Neural cell (in vitro differentiated cells): ENCODE measurements around the gene SIK3. TPM values are rescaled to one million over a fixed set of nuclear protein-coding genes. Genes with fewer than 3 reads are reported as not detected.

Experiments
- H2AFZ ChIP-seq: fragments of 200-600, 300-800 bp; sonication (generic), shearing (Covaris generic); 2 replicates; pipeline ENCODE4 v1.6.0; 2014; ENCODE audit warnings: low read depth, mild to moderate bottlenecking, antibody characterized with exemption, low read length, moderate library complexity
- H3F3A ChIP-seq: fragments of 200-600 bp; shearing (Covaris generic); 2 replicates; pipeline ENCODE4 v1.6.1; 2016; ENCODE audit warnings: mild to moderate bottlenecking, moderate library complexity, mixed read lengths, antibody characterized with exemption, low read length; ENCODE audit not compliant: insufficient read depth, poor library complexity, severe bottlenecking
- H3K27ac ChIP-seq: fragments of 200-600, 300-800 bp; sonication (generic), shearing (Covaris generic); 2 replicates; pipeline ENCODE4 v1.5.1; 2014; ENCODE audit warnings: mild to moderate bottlenecking, low read length, moderate library complexity
- H3K27me3 ChIP-seq: fragments of 300-800, 200-600 bp; sonication (generic), shearing (Covaris generic); 2 replicates; pipeline ENCODE4 v1.6.0; 2014; ENCODE audit warnings: mild to moderate bottlenecking, low read depth, low read length, moderate library complexity; ENCODE audit not compliant: insufficient read depth
- H3K36me3 ChIP-seq: fragments of 300-800, 200-600 bp; sonication (generic), shearing (Covaris generic); 2 replicates; pipeline ENCODE4 v1.5.1; 2014; ENCODE audit warnings: mild to moderate bottlenecking, antibody characterized with exemption, low read length, moderate library complexity; ENCODE audit not compliant: insufficient read depth
- H3K4me2 ChIP-seq: fragments of 300-800, 200-600 bp; sonication (generic), shearing (Covaris generic); 2 replicates; pipeline ENCODE4 v1.6.0; 2014; ENCODE audit warnings: mild to moderate bottlenecking, low read length
- H3K4me3 ChIP-seq: fragments of 300-800, 200-600 bp; sonication (generic), shearing (Covaris generic); 2 replicates; pipeline ENCODE4 v1.5.1; 2014; ENCODE audit warnings: mild to moderate bottlenecking, low read length, moderate library complexity
- H3K79me2 ChIP-seq: fragments of 200-600 bp; shearing (Covaris generic); replicated peaks from 2 replicates; pipeline ENCODE4 v1.6.0; 2014; ENCODE audit warnings: mild to moderate bottlenecking, low read length, moderate library complexity; ENCODE audit not compliant: insufficient read depth
- H3K9ac ChIP-seq: fragments of 300-800, 200-600 bp; sonication (generic), shearing (Covaris generic); 2 replicates; pipeline ENCODE4 v1.6.1; 2016; ENCODE audit warnings: mild to moderate bottlenecking, low read length, mixed read lengths
- H3K9me2 ChIP-seq: fragments of 200-600 bp; shearing (Covaris generic); 2 replicates; pipeline ENCODE4 v1.6.1; 2016; ENCODE audit warnings: mild to moderate bottlenecking, low read length, mixed read lengths; ENCODE audit not compliant: insufficient read depth
- H3K9me3 ChIP-seq: fragments of 200-600, 300-800 bp; sonication (generic), shearing (Covaris generic); 2 replicates; pipeline ENCODE4 v1.6.1; 2016; ENCODE audit warnings: mild to moderate bottlenecking, mixed run types, low read length, moderate library complexity, mixed read lengths
- H4K20me1 ChIP-seq: fragments of 200-600 bp; shearing (Covaris generic); 2 replicates; pipeline ENCODE4 v1.6.1; 2016; ENCODE audit warnings: mild to moderate bottlenecking, mixed run types; ENCODE audit not compliant: insufficient read depth
- EP300 ChIP-seq: fragments of 450-650 bp; conservative IDR thresholded peaks from 2 replicates; pipeline ENCODE4 v1.6.1; 2014; ENCODE audit warnings: antibody characterized with exemption, mild to moderate bottlenecking, moderate library complexity; ENCODE audit not compliant: poor library complexity, severe bottlenecking
- EZH2 ChIP-seq: fragments of 200-600, 300-800 bp; shearing (Covaris generic), sonication (generic); IDR thresholded peaks from 2 replicates; pipeline ENCODE4 v1.6.1; 2014; ENCODE audit warnings: antibody characterized with exemption, low read length, borderline replicate concordance, mild to moderate bottlenecking; ENCODE audit not compliant: insufficient read depth, poor library complexity, severe bottlenecking
- MXI1 ChIP-seq: fragments of 450-650 bp; conservative IDR thresholded peaks from 2 replicates; pipeline ENCODE4 v1.6.1; 2014; ENCODE audit warnings: antibody characterized with exemption, mild to moderate bottlenecking; ENCODE audit not compliant: poor library complexity, severe bottlenecking
- POLR2AphosphoS5 ChIP-seq: IDR thresholded peaks from 2 replicates; pipeline ENCODE4 v1.6.1; 2012
- RAD21 ChIP-seq: fragments of 450-650 bp; conservative IDR thresholded peaks from 2 replicates; pipeline ENCODE4 v1.6.1; 2014; ENCODE audit warnings: antibody characterized with exemption, mild to moderate bottlenecking, moderate library complexity
- SMC3 ChIP-seq: fragments of 450-650 bp; conservative IDR thresholded peaks from 2 replicates; pipeline ENCODE4 v1.6.1; 2014; ENCODE audit warnings: antibody characterized with exemption, mild to moderate bottlenecking, moderate library complexity; ENCODE audit not compliant: poor library complexity
- TAF1 ChIP-seq: IDR thresholded peaks from 2 replicates; pipeline ENCODE4 v1.6.1; 2012; ENCODE audit warnings: low read depth
- polyA plus RNA-seq: library from polyadenylated mRNA; depleted of rRNA; stranded (reverse); fragments of >200 nt; gene quantifications from 2 replicates; pipeline ENCODE4 v1.2.3, GENCODE V29; 2014
- TF ChIP-seq, protein P1 (sequence below): fragments of 450-650 bp; IDR thresholded peaks from 2 replicates; pipeline ENCODE4 v1.5.1; 2014; ENCODE audit warnings: antibody characterized with exemption, mild to moderate bottlenecking, moderate library complexity; ENCODE audit not compliant: poor library complexity, severe bottlenecking
- TF ChIP-seq, protein P2 (sequence below): IDR thresholded peaks from 2 replicates; pipeline ENCODE4 v1.6.1; 2012; ENCODE audit warnings: borderline replicate concordance

SIK3 gene
- polyA plus RNA-seq, 1 donor from 2014 or later: 11.2 TPM

DNA sequence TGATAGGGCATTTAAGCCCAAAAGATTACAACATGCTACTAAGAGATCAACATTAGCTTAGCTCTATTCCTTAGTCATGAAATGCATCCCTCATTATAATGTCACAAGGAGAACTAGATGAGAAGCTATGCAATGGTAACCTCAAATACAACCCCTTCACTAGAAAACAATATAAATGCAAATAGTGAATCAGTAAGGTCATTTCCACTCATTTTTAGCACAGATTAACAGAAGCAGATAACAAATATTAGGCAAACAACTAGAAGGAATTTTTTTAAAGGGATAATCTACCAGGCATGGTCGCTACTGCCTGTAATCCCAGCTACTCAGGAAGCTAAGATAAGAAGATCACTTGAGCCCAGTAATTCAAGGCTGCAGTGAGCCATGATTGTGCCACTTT lies 28.2 kb downstream of the SIK3 start:
- Histone ChIP-seq H3K9ac (no peak overlapping the region), H3F3A (no peaks in the 10 kb centered on the region), H3K4me2 (no peak overlapping the region), H3K27ac (no peak overlapping the region), H4K20me1 (no peaks in the 10 kb centered on the region), H2AFZ (no peak overlapping the region), H3K27me3 (no peaks in the 10 kb centered on the region), H3K9me3 (no peaks in the 10 kb centered on the region), H3K79me2 (peaks cover 21% of the 10 kb centered on the region), H3K9me2 (no peaks in the 10 kb centered on the region), H3K4me3 (no peak overlapping the region), H3K36me3 (no peaks in the 10 kb centered on the region)
- TF ChIP-seq EP300: no peak
- TF ChIP-seq, protein P1, sequence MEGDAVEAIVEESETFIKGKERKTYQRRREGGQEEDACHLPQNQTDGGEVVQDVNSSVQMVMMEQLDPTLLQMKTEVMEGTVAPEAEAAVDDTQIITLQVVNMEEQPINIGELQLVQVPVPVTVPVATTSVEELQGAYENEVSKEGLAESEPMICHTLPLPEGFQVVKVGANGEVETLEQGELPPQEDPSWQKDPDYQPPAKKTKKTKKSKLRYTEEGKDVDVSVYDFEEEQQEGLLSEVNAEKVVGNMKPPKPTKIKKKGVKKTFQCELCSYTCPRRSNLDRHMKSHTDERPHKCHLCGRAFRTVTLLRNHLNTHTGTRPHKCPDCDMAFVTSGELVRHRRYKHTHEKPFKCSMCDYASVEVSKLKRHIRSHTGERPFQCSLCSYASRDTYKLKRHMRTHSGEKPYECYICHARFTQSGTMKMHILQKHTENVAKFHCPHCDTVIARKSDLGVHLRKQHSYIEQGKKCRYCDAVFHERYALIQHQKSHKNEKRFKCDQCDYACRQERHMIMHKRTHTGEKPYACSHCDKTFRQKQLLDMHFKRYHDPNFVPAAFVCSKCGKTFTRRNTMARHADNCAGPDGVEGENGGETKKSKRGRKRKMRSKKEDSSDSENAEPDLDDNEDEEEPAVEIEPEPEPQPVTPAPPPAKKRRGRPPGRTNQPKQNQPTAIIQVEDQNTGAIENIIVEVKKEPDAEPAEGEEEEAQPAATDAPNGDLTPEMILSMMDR: no peak
- TF ChIP-seq POLR2AphosphoS5: no peak
- TF ChIP-seq RAD21: no peak
- TF ChIP-seq SMC3: no peak

DNA sequence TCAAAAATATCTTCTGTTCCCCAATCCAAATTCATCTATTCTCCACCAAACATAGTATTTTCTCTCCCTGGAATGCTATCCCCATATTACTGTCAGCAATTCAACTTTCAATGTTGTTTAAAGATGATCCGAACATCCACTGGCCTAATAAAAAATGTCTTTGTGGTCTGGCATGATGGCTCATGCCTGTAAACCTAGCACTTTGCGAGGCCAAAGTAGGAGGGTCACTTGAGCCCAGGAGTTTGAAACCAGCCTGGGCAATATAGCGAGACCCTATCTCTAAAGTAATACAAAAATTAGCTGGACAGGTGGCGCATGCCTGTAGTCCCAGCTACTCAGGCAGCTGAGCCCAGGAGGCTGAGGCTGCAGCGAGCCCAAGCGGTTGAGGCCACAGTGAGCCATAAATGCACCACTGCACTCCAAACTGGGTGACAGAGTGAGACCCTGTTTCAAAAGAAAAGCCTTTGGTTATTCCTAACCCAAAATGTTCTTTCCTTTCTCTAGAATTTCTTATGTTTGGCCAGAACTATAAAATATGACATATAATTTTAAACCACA lies 29.8 kb downstream of the SIK3 start:
- Histone ChIP-seq H3K27ac (no peak overlapping the region), H3K27me3 (no peaks in the 10 kb centered on the region), H3F3A (no peaks in the 10 kb centered on the region), H3K4me3 (no peak overlapping the region), H3K9ac (no peak overlapping the region), H3K4me2 (no peak overlapping the region), H4K20me1 (no peaks in the 10 kb centered on the region), H3K36me3 (no peaks in the 10 kb centered on the region), H2AFZ (no peak overlapping the region), H3K9me2 (no peaks in the 10 kb centered on the region), H3K79me2 (peaks cover 17% of the 10 kb centered on the region), H3K9me3 (no peaks in the 10 kb centered on the region)
- TF ChIP-seq TAF1: no peak
- TF ChIP-seq POLR2AphosphoS5: no peak
- no peak for TF ChIP-seq EP300
- no peak for TF ChIP-seq SMC3
- no peak for TF ChIP-seq EZH2
- TF ChIP-seq MXI1: no peak
- TF ChIP-seq RAD21: no peak

DNA sequence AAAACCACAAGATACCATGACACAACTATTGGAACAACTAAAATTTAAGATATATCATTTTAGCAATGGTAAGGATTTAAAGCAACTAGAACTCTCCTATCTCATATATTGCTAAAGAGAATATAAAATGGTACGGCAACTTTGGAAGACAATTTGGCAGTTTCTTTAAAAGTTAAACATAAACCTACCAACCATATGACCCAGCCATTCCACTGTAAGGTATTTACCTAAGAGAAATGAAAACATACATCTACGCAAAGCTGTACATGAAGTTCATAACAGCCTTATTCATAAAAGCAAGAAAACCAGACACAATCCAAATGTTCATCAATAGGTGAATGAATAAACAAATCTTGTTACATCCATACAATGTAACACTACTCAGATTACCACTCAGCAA lies 31.3 kb downstream of the SIK3 start:
- Histone ChIP-seq H3K36me3 (no peaks in the 10 kb centered on the region), H3K4me2 (no peak overlapping the region), H3F3A (no peaks in the 10 kb centered on the region), H3K4me3 (no peak overlapping the region), H4K20me1 (no peaks in the 10 kb centered on the region), H3K9me2 (no peaks in the 10 kb centered on the region), H3K9me3 (no peaks in the 10 kb centered on the region), H2AFZ (no peak overlapping the region), H3K27me3 (no peaks in the 10 kb centered on the region), H3K27ac (no peak overlapping the region), H3K9ac (no peak overlapping the region), H3K79me2 (peaks cover 24% of the 10 kb centered on the region)
- no peak for TF ChIP-seq MXI1
- no peak for TF ChIP-seq EP300
- TF ChIP-seq EZH2: no peak
- no peak for TF ChIP-seq RAD21
- TF ChIP-seq, protein P1: no peak
- no peak for TF ChIP-seq SMC3
- TF ChIP-seq, protein P2, sequence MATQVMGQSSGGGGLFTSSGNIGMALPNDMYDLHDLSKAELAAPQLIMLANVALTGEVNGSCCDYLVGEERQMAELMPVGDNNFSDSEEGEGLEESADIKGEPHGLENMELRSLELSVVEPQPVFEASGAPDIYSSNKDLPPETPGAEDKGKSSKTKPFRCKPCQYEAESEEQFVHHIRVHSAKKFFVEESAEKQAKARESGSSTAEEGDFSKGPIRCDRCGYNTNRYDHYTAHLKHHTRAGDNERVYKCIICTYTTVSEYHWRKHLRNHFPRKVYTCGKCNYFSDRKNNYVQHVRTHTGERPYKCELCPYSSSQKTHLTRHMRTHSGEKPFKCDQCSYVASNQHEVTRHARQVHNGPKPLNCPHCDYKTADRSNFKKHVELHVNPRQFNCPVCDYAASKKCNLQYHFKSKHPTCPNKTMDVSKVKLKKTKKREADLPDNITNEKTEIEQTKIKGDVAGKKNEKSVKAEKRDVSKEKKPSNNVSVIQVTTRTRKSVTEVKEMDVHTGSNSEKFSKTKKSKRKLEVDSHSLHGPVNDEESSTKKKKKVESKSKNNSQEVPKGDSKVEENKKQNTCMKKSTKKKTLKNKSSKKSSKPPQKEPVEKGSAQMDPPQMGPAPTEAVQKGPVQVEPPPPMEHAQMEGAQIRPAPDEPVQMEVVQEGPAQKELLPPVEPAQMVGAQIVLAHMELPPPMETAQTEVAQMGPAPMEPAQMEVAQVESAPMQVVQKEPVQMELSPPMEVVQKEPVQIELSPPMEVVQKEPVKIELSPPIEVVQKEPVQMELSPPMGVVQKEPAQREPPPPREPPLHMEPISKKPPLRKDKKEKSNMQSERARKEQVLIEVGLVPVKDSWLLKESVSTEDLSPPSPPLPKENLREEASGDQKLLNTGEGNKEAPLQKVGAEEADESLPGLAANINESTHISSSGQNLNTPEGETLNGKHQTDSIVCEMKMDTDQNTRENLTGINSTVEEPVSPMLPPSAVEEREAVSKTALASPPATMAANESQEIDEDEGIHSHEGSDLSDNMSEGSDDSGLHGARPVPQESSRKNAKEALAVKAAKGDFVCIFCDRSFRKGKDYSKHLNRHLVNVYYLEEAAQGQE: no peak
- TF ChIP-seq POLR2AphosphoS5: no peak
- no peak for TF ChIP-seq TAF1
